Measurements from ENCODE around the gene TSPAN15. TPM values are rescaled to one million over a fixed set of nuclear protein-coding genes. Genes with fewer than 3 reads are reported as not detected.

Gene TSPAN15
- total RNA-seq, 3 donors from 2014 or later (not counting 1 experiment from before 2014, with no cell fraction given) = 1.3 to 3.9 (median 2.1) TPM

DNA sequence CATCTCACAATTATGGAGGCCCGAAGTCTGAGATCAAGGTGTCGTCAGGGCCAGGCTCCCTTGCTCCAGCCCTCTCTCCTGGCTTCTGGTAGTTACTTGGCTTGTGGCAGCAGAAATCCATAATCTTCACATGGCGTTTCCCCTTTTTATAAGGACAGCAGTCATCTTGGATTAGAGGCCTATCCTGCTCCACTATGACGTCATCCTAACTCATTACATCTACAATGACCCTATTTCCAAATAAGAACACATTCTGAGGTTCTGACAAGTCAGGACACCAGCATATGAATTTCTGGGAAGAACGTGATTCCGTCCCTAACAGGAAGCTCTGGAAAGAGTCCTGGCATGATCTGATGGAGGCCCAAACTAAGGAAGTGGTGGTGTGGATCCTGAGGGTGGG is 86.2 kb downstream of the TSPAN15 start:
- TF ChIP-seq CTCF (IDR thresholded peaks at IDR 0.05) = no peak
- Mint-ChIP-seq H3K9me3 (peaks cover 0 to 6% of the 10 kb centered on the region in 2 donors), H3K36me3 (no peaks in the 10 kb centered on the region), H3K4me1 (no peaks in the 10 kb centered on the region), H3K4me3 (no peak overlapping the region), H3K27ac (no peak overlapping the region), H3K27me3 (ENCODE audit: low read depth in 2 of 2) (peaks cover 26 to 29% of the 10 kb centered on the region in 2 donors)
- 94% methylated on average over 6 of the region's 6 CpGs for WGBS (ENCODE audit: insufficient coverage)
- H3K27me3 ChIP-seq (ENCODE audit: control insufficient read depth, insufficient read depth, low read length) = no peaks in the 10 kb centered on the region
- ATAC-seq (no peak), DNase-seq (no peak)
- H3K36me3 ChIP-seq (ENCODE audit: control insufficient read depth, insufficient read depth, low read length) = no peaks in the 10 kb centered on the region
- intact Hi-C loops (cut with micrococcal nuclease) = no loop called here
- H3K27ac ChIP-seq (ENCODE audit: low read length) = no peak overlapping the region
- H3K4me3 ChIP-seq (ENCODE audit: low read length) = no peak overlapping the region
- H3K9me3 ChIP-seq (ENCODE audit: control insufficient read depth, insufficient read depth, low read length) = peaks cover 6% of the 10 kb centered on the region
- no peaks in the 10 kb centered on the region for H3K4me1 ChIP-seq (ENCODE audit: control insufficient read depth, insufficient read depth, low read length)

DNA sequence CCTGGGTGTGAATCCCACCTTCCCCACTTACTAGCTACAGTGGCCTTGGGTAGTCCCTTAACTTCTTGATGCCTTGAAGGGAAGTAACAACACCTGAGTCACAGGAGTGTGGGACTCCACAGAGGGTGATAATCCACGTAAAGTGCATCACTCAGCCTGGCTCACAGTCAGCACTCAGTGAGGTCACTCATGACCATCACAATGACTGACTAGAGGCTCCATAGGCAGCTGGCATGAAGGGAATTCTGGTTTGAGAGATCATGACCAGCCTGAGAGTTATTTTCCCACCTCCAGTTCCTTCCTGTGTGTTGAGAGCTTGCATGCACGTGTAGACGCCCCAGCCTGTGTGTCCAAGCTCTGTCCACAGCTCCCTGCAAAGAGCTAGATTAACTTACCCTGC is 87.2 kb downstream of the TSPAN15 start:
- no peaks in the 10 kb centered on the region for H3K4me1 Mint-ChIP-seq
- H3K9me3 Mint-ChIP-seq = peaks cover 0 to 6% of the 10 kb centered on the region in 2 donors
- Histone ChIP-seq H3K27ac (ENCODE audit: low read length) (no peak overlapping the region), H3K36me3 (ENCODE audit: control insufficient read depth, insufficient read depth, low read length) (no peaks in the 10 kb centered on the region), H3K4me3 (ENCODE audit: low read length) (no peak overlapping the region), H3K4me1 (ENCODE audit: control insufficient read depth, insufficient read depth, low read length) (no peaks in the 10 kb centered on the region), H3K27me3 (ENCODE audit: control insufficient read depth, insufficient read depth, low read length) (no peaks in the 10 kb centered on the region), H3K9me3 (ENCODE audit: control insufficient read depth, insufficient read depth, low read length) (peaks cover 6% of the 10 kb centered on the region)
- intact Hi-C loops (cut with micrococcal nuclease) = no loop called here
- no peak overlapping the region for H3K4me3 Mint-ChIP-seq
- no peak for TF ChIP-seq CTCF (IDR thresholded peaks at IDR 0.05)
- WGBS (ENCODE audit: insufficient coverage) = 77% methylated on average over 3 of the region's 3 CpGs
- H3K27me3 Mint-ChIP-seq (ENCODE audit: low read depth in 2 of 2) = peaks cover 18 to 26% of the 10 kb centered on the region in 2 donors
- no peak for ATAC-seq
- DNase-seq = no peak
- no peak overlapping the region for H3K27ac Mint-ChIP-seq
- no peaks in the 10 kb centered on the region for H3K36me3 Mint-ChIP-seq

GRCh38 chr10:69541463-69541862 is 90.2 kb downstream of the TSPAN15 start:
- H3K36me3 ChIP-seq (ENCODE audit: control insufficient read depth, insufficient read depth, low read length) = no peaks in the 10 kb centered on the region
- TF ChIP-seq CTCF (IDR thresholded peaks at IDR 0.05) = no peak
- intact Hi-C loops (cut with micrococcal nuclease) = no loop called here
- peaks cover 6% of the 10 kb centered on the region for H3K9me3 ChIP-seq (ENCODE audit: control insufficient read depth, insufficient read depth, low read length)
- Mint-ChIP-seq H3K27ac (no peak overlapping the region), H3K36me3 (no peaks in the 10 kb centered on the region), H3K4me3 (no peak overlapping the region), H3K4me1 (no peaks in the 10 kb centered on the region), H3K27me3 (ENCODE audit: low read depth in 2 of 2) (peaks cover 8 to 27% of the 10 kb centered on the region in 2 donors), H3K9me3 (peaks cover 0 to 6% of the 10 kb centered on the region in 2 donors)
- DNase-seq (no peak), ATAC-seq (no peak)
- no peaks in the 10 kb centered on the region for H3K27me3 ChIP-seq (ENCODE audit: control insufficient read depth, insufficient read depth, low read length)
- no peak overlapping the region for H3K27ac ChIP-seq (ENCODE audit: low read length)
- H3K4me3 ChIP-seq (ENCODE audit: low read length) = no peak overlapping the region
- 47% methylated on average over 2 of the region's 2 CpGs for WGBS (ENCODE audit: insufficient coverage)
- H3K4me1 ChIP-seq (ENCODE audit: control insufficient read depth, insufficient read depth, low read length) = no peaks in the 10 kb centered on the region

- Mint-ChIP-seq H3K4me1 (no peaks in the 10 kb centered on the region), H3K9me3 (peaks cover 7 to 13% of the 10 kb centered on the region in 2 donors), H3K36me3 (peaks cover 23% of the 10 kb centered on the region), H3K27me3 (ENCODE audit: low read depth in 2 of 2) (peaks cover 31 to 55% of the 10 kb centered on the region in 2 donors), H3K27ac (no peak overlapping the region), H3K4me3 (no peak overlapping the region)
- H3K36me3 ChIP-seq (ENCODE audit: control insufficient read depth, insufficient read depth, low read length) = no peaks in the 10 kb centered on the region
- no peak for ATAC-seq
- TF ChIP-seq CTCF (IDR thresholded peaks at IDR 0.05) = no peak
- H3K27me3 ChIP-seq (ENCODE audit: control insufficient read depth, insufficient read depth, low read length) = peaks cover 3% of the 10 kb centered on the region
- H3K4me3 ChIP-seq (ENCODE audit: low read length) = no peak overlapping the region
- no peak overlapping the region for H3K27ac ChIP-seq (ENCODE audit: low read length)
- peaks cover 16% of the 10 kb centered on the region for H3K9me3 ChIP-seq (ENCODE audit: control insufficient read depth, insufficient read depth, low read length)
- no peak for DNase-seq
- intact Hi-C loops (cut with micrococcal nuclease) = no loop called here
- no peaks in the 10 kb centered on the region for H3K4me1 ChIP-seq (ENCODE audit: control insufficient read depth, insufficient read depth, low read length)
These were observed 98.7 kb downstream of the TSPAN15 start for GRCh38 chr10:69549959-69550358.

All from natural killer cell (primary cell).